Measurements from ENCODE around the gene ZNF43.

ZNF43 gene

GRCh38 chr19:21841488-21842097, 5.6 kb upstream of the ZNF43 start:
- Histone ChIP-seq H3K4me3 (replicated peaks; ENCODE audit: insufficient read depth, low read length) (no peak overlapping the region), H3K27ac (replicated peaks) (no peak overlapping the region), H3K27me3 (ENCODE audit: insufficient read depth, poor library complexity, severe bottlenecking) (no peaks in the 10 kb centered on the region)
- no peak for DNase-seq (ENCODE audit: low read depth in 1 of 2, low spot score in 1 of 2)
- TF ChIP-seq CTCF (IDR thresholded peaks at IDR 0.05; ENCODE audit: insufficient read depth, low read length) (no peak), REST (IDR thresholded peaks at IDR 0.05; ENCODE audit: insufficient replicate concordance, low read depth) (no peak), SPI1 (IDR thresholded peaks at IDR 0.05; ENCODE audit: borderline replicate concordance, low read depth) (no peak), POLR2AphosphoS5 (IDR thresholded peaks at IDR 0.05; ENCODE audit: low read depth) (no peak), GABPA (IDR thresholded peaks at IDR 0.05; ENCODE audit: low read depth) (no peak)

- Histone ChIP-seq H3K27me3 (ENCODE audit: insufficient read depth, poor library complexity, severe bottlenecking) (no peaks in the 10 kb centered on the region), H3K27ac (replicated peaks) (no peak overlapping the region), H3K4me3 (replicated peaks; ENCODE audit: insufficient read depth, low read length) (no peak overlapping the region)
- TF ChIP-seq REST (IDR thresholded peaks at IDR 0.05; ENCODE audit: insufficient replicate concordance, low read depth) (no peak), SPI1 (IDR thresholded peaks at IDR 0.05; ENCODE audit: borderline replicate concordance, low read depth) (no peak), GABPA (IDR thresholded peaks at IDR 0.05; ENCODE audit: low read depth) (no peak), CTCF (IDR thresholded peaks at IDR 0.05; ENCODE audit: insufficient read depth, low read length) (no peak), POLR2AphosphoS5 (IDR thresholded peaks at IDR 0.05; ENCODE audit: low read depth) (no peak)
- no peak for DNase-seq (ENCODE audit: low read depth in 1 of 2, low spot score in 1 of 2)
These were observed 5.1 kb upstream of the ZNF43 start for GRCh38 chr19:21841081-21841480.

- DNase-seq (ENCODE audit: low read depth in 1 of 2, low spot score in 1 of 2) = peak in 1 of 2 experiments; percentile 2
- TF ChIP-seq POLR2AphosphoS5 (IDR thresholded peaks at IDR 0.05; ENCODE audit: low read depth) (no peak), CTCF (IDR thresholded peaks at IDR 0.05; ENCODE audit: insufficient read depth, low read length) (no peak), SPI1 (IDR thresholded peaks at IDR 0.05; ENCODE audit: borderline replicate concordance, low read depth) (no peak), GABPA (IDR thresholded peaks at IDR 0.05; ENCODE audit: low read depth) (no peak), REST (IDR thresholded peaks at IDR 0.05; ENCODE audit: insufficient replicate concordance, low read depth) (no peak)
- Histone ChIP-seq H3K27me3 (ENCODE audit: insufficient read depth, poor library complexity, severe bottlenecking) (no peaks in the 10 kb centered on the region), H3K4me3 (replicated peaks; ENCODE audit: insufficient read depth, low read length) (no peak overlapping the region), H3K27ac (replicated peaks) (no peak overlapping the region)
These were observed 4.0 kb upstream of the ZNF43 start for GRCh38 chr19:21839976-21840375.

Data from HL-60 (cell line).